K562 (cell line): ENCODE measurements around the gene CDC25B. TPM values are rescaled to one million over a fixed set of nuclear protein-coding genes. Genes with fewer than 3 reads are reported as not detected.

Experiments
- ATAC-seq: fragments of 200-7000 bp; cut with Tn5 transposase; 3 replicates; pipeline ENCODE4 v1.9.1; 2020; ENCODE audit warnings: moderate library complexity
- BruUV-seq: library from RNA; stranded (reverse); fragments of 400-500 nt; replicated peaks from 2 replicates; lab custom pipeline; 2021; lab: Mats Ljungman, UMichigan
- CTCF ChIA-PET: fragments of 300-600 bp; formaldehyde crosslinking; extraction: SDS; loops from one replicate; lab custom pipeline; 2021; ENCODE audit warnings: low intra/inter-chr PET ratio; lab: Yijun Ruan, JAX
- POLR2A ChIA-PET: fragments of 300-600, 350-650 bp; sonication (Branson Sonifier 250); formaldehyde crosslinking; extraction: SDS; loops from one replicate; lab custom pipeline; 2021; ENCODE audit warnings: antibody characterized with exemption, inconsistent platforms; lab: Yijun Ruan, JAX
- DNase-seq, 4 experiments: peaks; one replicate each; pipeline versions ENCODE4 v3.0.0 to v3.0.0-alpha.2; 2011 to 2018; ENCODE audit warnings: low spot score in 3 of 4, mixed read lengths in 3 of 4; ENCODE audit errors: extremely low read depth in 1 of 4
- FAIRE-seq: peaks from 2 replicates; lab custom pipeline; 2011; peaks lifted over from hg19 to GRCh38; lab: Jason Lieb, UNC
- H2AFZ ChIP-seq: 2 replicates; pipeline ENCODE4 v1.6.0; 2011; ENCODE audit warnings: low read depth, low read length, control low read depth, inconsistent platforms
- H3K27ac ChIP-seq: fragments of 200-600 bp; 3 replicates; pipeline ENCODE4 v1.8.0; 2011; ENCODE audit warnings: low read depth, mild to moderate bottlenecking, control low read depth, inconsistent platforms, low read length, moderate library complexity, mixed read lengths; ENCODE audit errors: extremely low read depth
- H3K27me3 ChIP-seq, 2 experiments: fragments of 300-600 bp in 1 of 2; 2 replicates in 1 of 2; 3 replicates in 1 of 2; pipeline versions ENCODE4 v1.6.0 to v1.8.0; 2011; ENCODE audit warnings: inconsistent platforms in 2 of 2, low read length in 2 of 2, mild to moderate bottlenecking in 1 of 2, mixed read lengths in 1 of 2, moderate library complexity in 1 of 2; ENCODE audit not compliant: control insufficient read depth in 2 of 2, insufficient read depth in 2 of 2
- H3K36me3 ChIP-seq: fragments of 300-600 bp; 3 replicates; pipeline ENCODE4 v1.8.0; 2011; ENCODE audit warnings: mild to moderate bottlenecking, low read length, inconsistent platforms; ENCODE audit not compliant: control insufficient read depth, insufficient read depth
- H3K4me1 ChIP-seq, 2 experiments: fragments of 200-600 bp in 1 of 2; replicated peaks in 1 of 2; 2 replicates in 1 of 2; 3 replicates in 1 of 2; pipeline versions ENCODE4 v1.5.1 to v1.8.0; 2011; ENCODE audit warnings: inconsistent platforms in 2 of 2, low read length in 2 of 2, mild to moderate bottlenecking in 1 of 2, mixed read lengths in 1 of 2, moderate library complexity in 1 of 2; ENCODE audit not compliant: control insufficient read depth in 2 of 2, insufficient read depth in 2 of 2
- H3K4me2 ChIP-seq: 2 replicates; pipeline ENCODE4 v1.6.1; 2011; ENCODE audit warnings: low read length, control low read depth, inconsistent platforms, mixed read lengths; ENCODE audit not compliant: insufficient read depth
- H3K4me3 ChIP-seq: fragments of 200-600 bp; sonication (generic), shearing (Covaris generic); 2 replicates; pipeline ENCODE4 v1.5.1; 2016; ENCODE audit warnings: control low read depth, inconsistent platforms
- H3K79me2 ChIP-seq: fragments of 200-600 bp; 3 replicates; pipeline ENCODE4 v1.8.0; 2011; ENCODE audit warnings: low read length, inconsistent platforms; ENCODE audit not compliant: control insufficient read depth, insufficient read depth
- H3K9ac ChIP-seq, 2 experiments: 2 replicates each; pipeline versions ENCODE4 v1.6.0 to v1.6.1; 2011; ENCODE audit warnings: low read depth in 2 of 2, low read length in 2 of 2, control low read depth in 1 of 2, inconsistent platforms in 1 of 2, mild to moderate bottlenecking in 1 of 2, mixed read lengths in 1 of 2; ENCODE audit not compliant: insufficient read depth in 1 of 2
- H3K9me1 ChIP-seq: one replicate; pipeline ENCODE4 v1.6.0; 2011; ENCODE audit warnings: inconsistent platforms, mild to moderate bottlenecking, low read length, moderate library complexity; ENCODE audit not compliant: control insufficient read depth, insufficient read depth
- H3K9me3 ChIP-seq: replicated peaks from 2 replicates; pipeline ENCODE4 v1.5.1; 2011; ENCODE audit warnings: low read depth, low read length, inconsistent platforms; ENCODE audit not compliant: control insufficient read depth, insufficient read depth
- H4K20me1 ChIP-seq: replicated peaks from 2 replicates; pipeline ENCODE4 v1.6.1; 2011; ENCODE audit warnings: low read length, inconsistent platforms, mixed read lengths; ENCODE audit not compliant: control insufficient read depth, insufficient read depth
- CEBPG ChIP-seq, 3 experiments: fragments of 200-800 bp in 1 of 3; sonication (Bioruptor generic) in 1 of 3; sonication (generic) in 1 of 3; formaldehyde crosslinking in 1 of 3; IDR thresholded peaks in 2 of 3; conservative IDR thresholded peaks in 1 of 3; 2 replicates each; pipeline versions ENCODE4 v1.6.1 to v1.8.0; 2016 to 2022; ENCODE audit warnings: missing compliant biosample characterization in 2 of 3, missing genetic modification characterization in 2 of 3, mild to moderate bottlenecking in 1 of 3, missing genetic modification reagents in 1 of 3
- RBFOX2 ChIP-seq: fragments of 200-400 bp; formaldehyde crosslinking; IDR thresholded peaks from 2 replicates; pipeline ENCODE4 v1.6.1; 2017; ENCODE audit warnings: low read depth, mild to moderate bottlenecking, low read length, moderate library complexity
- ZBTB33 ChIP-seq: sonication (generic); formaldehyde crosslinking; IDR thresholded peaks from 2 replicates; pipeline ENCODE4 v1.8.1; 2023; ENCODE audit warnings: mild to moderate bottlenecking, missing genetic modification reagents
- WGBS: fragments of 100-300 bp; shearing (Covaris generic); methylation state at CpG from one replicate; pipeline ENCODE4 v1.1.6; 2016; ENCODE audit warnings: low coverage, mixed read lengths; ENCODE audit not compliant: insufficient coverage; ENCODE audit errors: missing lambda C conversion rate; 5-methylcytosine and 5-hydroxymethylcytosine counted together
- in situ Hi-C: fragments of 300-500 bp; cut with MboI; formaldehyde crosslinking; loops from 4 replicates; pipeline ENCODE4 v1.15.0; 2018; ENCODE audit warnings: inconsistent platforms, mixed read lengths
- intact Hi-C: fragments of 100-400 bp; cut with micrococcal nuclease; formaldehyde crosslinking; loops from 2 replicates; pipeline ENCODE4 v1.14.2; 2022
- polyA plus RNA-seq, 8 experiments: library from polyadenylated mRNA; depleted of rRNA in 4 of 8; stranded (reverse) in 5 of 8; unstranded in 3 of 8; fragments of >200 nt; fragmentation: Nextera tagmentation in 2 of 8; fragmentation: Illumina TruSeq in 1 of 8; extraction: Ambion mirVana in 2 of 8; extraction: Trizol in 1 of 8; gene quantifications; 2 replicates each; pipeline versions ENCODE4 v1.2.1 to v1.2.3, GENCODE V29; 2011 to 2014; ENCODE audit warnings: inconsistent platforms in 1 of 8, missing spikeins in 1 of 8
- total RNA-seq, 7 experiments: library from RNA; depleted of rRNA in 6 of 7; stranded (reverse); fragments of >200 nt in 6 of 7; fragmentation: Illumina TruSeq in 2 of 7; extraction: Trizol in 2 of 7; gene quantifications; 2 replicates each; pipeline versions ENCODE4 v1.2.1 to v1.2.3, GENCODE V29; 2011 to 2021; ENCODE audit warnings: low replicate concordance in 1 of 7

CDC25B gene
- total and polyA plus RNA-seq, 9 of the 15 experiments (the other 6 are each of a cell fraction or from before 2014, with no cell fraction given): 2.3 to 35.7 (median 9.5) TPM

- POLR2A ChIA-PET: no interaction called here
- H3K9me3 ChIP-seq: no peaks in the 10 kb centered on the region
These were observed 44.8 kb upstream of the CDC25B start for GRCh38 chr20:3751305-3751674.

GRCh38 chr20:3751675-3752385, 44.3 kb upstream of the CDC25B start:
- FAIRE-seq: no peak
- POLR2A ChIA-PET: no interaction called here
- H3K9ac ChIP-seq: no peak overlapping the region

More at GRCh38 chr20:3751305-3751674, 44.8 kb upstream of the CDC25B start:
- no peaks in the 10 kb centered on the region for H4K20me1 ChIP-seq
- CTCF ChIA-PET: no interaction called here
- TF ChIP-seq RBFOX2: no peak
- TF ChIP-seq, all 486 proteins: peak for 0
- Histone ChIP-seq H3K9ac (no peak overlapping the region), H3K4me2 (no peak overlapping the region), H3K9me1 (peaks cover 2% of the 10 kb centered on the region), H3K79me2 (no peaks in the 10 kb centered on the region), H2AFZ (no peak overlapping the region), H3K36me3 (peaks cover 28% of the 10 kb centered on the region; the same call in 2 of the 3 replicates), H3K4me1 (peaks cover 0 to 25% of the 10 kb centered on the region in 2 experiments; a peak in 2 of 5 replicates), H3K27ac (no peak overlapping the region), H3K4me3 (no peak overlapping the region), H3K27me3 (no peaks in the 10 kb centered on the region)
- in situ Hi-C loops (no loop called here), intact Hi-C loops (no loop called here)
- DNase-seq: no peak
- BruUV-seq: no TSS peak
- no peak for FAIRE-seq
- 100% methylated on average over 10 of the region's 31 CpGs for WGBS
- ATAC-seq: no peak

More at GRCh38 chr20:3751675-3752385, 44.3 kb upstream of the CDC25B start:
- peaks cover 0 to 25% of the 10 kb centered on the region in 2 experiments; a peak in 2 of 5 replicates for H3K4me1 ChIP-seq
- in situ Hi-C loops (no loop called here), intact Hi-C loops (no loop called here)
- H3K36me3 ChIP-seq: peaks cover 32% of the 10 kb centered on the region; the same call in 2 of the 3 replicates
- TF ChIP-seq CEBPG (CRISPR knock-in tag; IDR thresholded peaks at IDR 0.05) (no peak), CEBPG (tag; conservative IDR thresholded peaks at IDR 0.05 in 1 of 2, IDR thresholded peaks at IDR 0.05 in 1 of 2) (no peak), ZBTB33 (CRISPR knock-in tag) (peak; percentile 84)
- ATAC-seq (no peak), DNase-seq (no peak)
- H4K20me1 ChIP-seq: no peaks in the 10 kb centered on the region
- no peak overlapping the region for H3K4me2 ChIP-seq
- CTCF ChIA-PET: no interaction called here
- peaks cover 2% of the 10 kb centered on the region for H3K9me1 ChIP-seq
- no peak overlapping the region for H2AFZ ChIP-seq
- 93% methylated on average over 21 of the region's 95 CpGs for WGBS
- H3K9me3 ChIP-seq: no peaks in the 10 kb centered on the region
- BruUV-seq: no TSS peak
- no peak overlapping the region for H3K4me3 ChIP-seq
- H3K27ac ChIP-seq: no peak overlapping the region
- H3K27me3 ChIP-seq: no peaks in the 10 kb centered on the region
- no peaks in the 10 kb centered on the region for H3K79me2 ChIP-seq
